ENCODE results near the gene SETD1A.
A peak's percentile ranks its signal among the peaks of the same experiment; 100 is the strongest.

The SETD1A gene

GRCh38 chr16:30958175-30959079 is 873 bp downstream of the SETD1A start:
- Histone ChIP-seq H3K27me3 (ENCODE audit: low read depth, low read length) (no peaks in the 10 kb centered on the region), H3K4me3 (ENCODE audit: low read depth in 1 of 2, low read length in 2 of 2) (peak overlapping the region; percentile 64 to 70), H3K4me1 (ENCODE audit: control insufficient read depth in 1 of 2, insufficient read depth in 2 of 2, low read length in 2 of 2) (peaks cover 0 to 35% of the 10 kb centered on the region in 2 donors), H3K9me3 (ENCODE audit: control insufficient read depth in 1 of 2, low read length in 2 of 2) (no peaks in the 10 kb centered on the region), H3K36me3 (ENCODE audit: control insufficient read depth in 1 of 2, insufficient read depth in 2 of 2, low read length in 2 of 2) (peaks cover 30 to 43% of the 10 kb centered on the region in 2 donors), H3K27ac (ENCODE audit: low read length) (no peak overlapping the region)

- Histone ChIP-seq H3K36me3 (ENCODE audit: control insufficient read depth in 1 of 2, insufficient read depth in 2 of 2, low read length in 2 of 2) (peaks cover 45 to 73% of the 10 kb centered on the region in 2 donors), H3K4me3 (ENCODE audit: low read depth in 1 of 2, low read length in 2 of 2) (no peak overlapping the region), H3K4me1 (ENCODE audit: control insufficient read depth in 1 of 2, insufficient read depth in 2 of 2, low read length in 2 of 2) (peaks cover 0 to 24% of the 10 kb centered on the region in 2 donors), H3K9me3 (ENCODE audit: control insufficient read depth in 1 of 2, low read length in 2 of 2) (no peaks in the 10 kb centered on the region), H3K27ac (ENCODE audit: low read length) (no peak overlapping the region), H3K27me3 (ENCODE audit: low read depth, low read length) (no peaks in the 10 kb centered on the region)
These were observed 3.8 kb downstream of the SETD1A start for GRCh38 chr16:30961384-30961783.

- Histone ChIP-seq H3K36me3 (ENCODE audit: control insufficient read depth in 1 of 2, insufficient read depth in 2 of 2, low read length in 2 of 2) (peaks cover 54 to 89% of the 10 kb centered on the region in 2 donors), H3K4me3 (ENCODE audit: low read depth in 1 of 2, low read length in 2 of 2) (no peak overlapping the region), H3K4me1 (ENCODE audit: control insufficient read depth in 1 of 2, insufficient read depth in 2 of 2, low read length in 2 of 2) (peaks cover 0 to 12% of the 10 kb centered on the region in 2 donors), H3K27ac (ENCODE audit: low read length) (no peak overlapping the region), H3K9me3 (ENCODE audit: control insufficient read depth in 1 of 2, low read length in 2 of 2) (no peaks in the 10 kb centered on the region), H3K27me3 (ENCODE audit: low read depth, low read length) (no peaks in the 10 kb centered on the region)
These were observed 6.5 kb downstream of the SETD1A start for GRCh38 chr16:30963925-30964511.

GRCh38 chr16:30964574-30965226 is 7.1 kb downstream of the SETD1A start:
- H3K27ac ChIP-seq (ENCODE audit: low read length), result no peak overlapping the region
- no peaks in the 10 kb centered on the region for H3K9me3 ChIP-seq (ENCODE audit: control insufficient read depth in 1 of 2, low read length in 2 of 2)
- no peaks in the 10 kb centered on the region for H3K27me3 ChIP-seq (ENCODE audit: low read depth, low read length)
- H3K4me1 ChIP-seq (ENCODE audit: control insufficient read depth in 1 of 2, insufficient read depth in 2 of 2, low read length in 2 of 2), result peaks cover 0 to 5% of the 10 kb centered on the region in 2 donors
- no peak overlapping the region for H3K4me3 ChIP-seq (ENCODE audit: low read depth in 1 of 2, low read length in 2 of 2)
- H3K36me3 ChIP-seq (ENCODE audit: control insufficient read depth in 1 of 2, insufficient read depth in 2 of 2, low read length in 2 of 2), result peaks cover 59 to 89% of the 10 kb centered on the region in 2 donors

DNA sequence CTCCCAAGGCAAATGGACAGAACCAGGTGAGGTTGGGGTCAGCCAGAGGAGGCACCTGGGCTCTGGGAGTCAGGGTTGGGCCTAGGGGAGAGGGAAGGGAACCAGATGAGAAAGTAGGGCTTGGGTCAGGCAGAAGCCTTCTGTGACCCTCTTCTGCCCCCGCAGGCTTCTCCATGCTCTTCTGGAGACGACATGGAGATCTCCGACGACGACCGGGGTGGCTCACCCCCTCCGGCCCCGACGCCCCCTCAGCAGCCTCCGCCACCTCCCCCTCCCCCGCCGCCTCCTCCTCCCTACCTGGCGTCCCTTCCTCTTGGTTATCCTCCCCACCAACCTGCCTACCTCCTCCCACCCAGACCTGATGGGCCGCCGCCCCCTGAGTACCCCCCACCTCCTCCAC is 7.9 kb downstream of the SETD1A start:
- no peaks in the 10 kb centered on the region for H3K9me3 ChIP-seq (ENCODE audit: control insufficient read depth in 1 of 2, low read length in 2 of 2)
- H3K4me1 ChIP-seq (ENCODE audit: control insufficient read depth in 1 of 2, insufficient read depth in 2 of 2, low read length in 2 of 2), result no peaks in the 10 kb centered on the region
- no peak overlapping the region for H3K4me3 ChIP-seq (ENCODE audit: low read depth in 1 of 2, low read length in 2 of 2)
- H3K36me3 ChIP-seq (ENCODE audit: control insufficient read depth in 1 of 2, insufficient read depth in 2 of 2, low read length in 2 of 2), result peaks cover 54 to 88% of the 10 kb centered on the region in 2 donors
- no peak overlapping the region for H3K27ac ChIP-seq (ENCODE audit: low read length)
- no peaks in the 10 kb centered on the region for H3K27me3 ChIP-seq (ENCODE audit: low read depth, low read length)

- Histone ChIP-seq H3K36me3 (ENCODE audit: control insufficient read depth in 1 of 2, insufficient read depth in 2 of 2, low read length in 2 of 2) (peaks cover 54 to 90% of the 10 kb centered on the region in 2 donors), H3K4me3 (ENCODE audit: low read depth in 1 of 2, low read length in 2 of 2) (no peak overlapping the region), H3K27ac (ENCODE audit: low read length) (no peak overlapping the region), H3K4me1 (ENCODE audit: control insufficient read depth in 1 of 2, insufficient read depth in 2 of 2, low read length in 2 of 2) (no peaks in the 10 kb centered on the region), H3K27me3 (ENCODE audit: low read depth, low read length) (no peaks in the 10 kb centered on the region), H3K9me3 (ENCODE audit: control insufficient read depth in 1 of 2, low read length in 2 of 2) (no peaks in the 10 kb centered on the region)
These were observed 8.6 kb downstream of the SETD1A start for GRCh38 chr16:30966033-30966619.

DNA sequence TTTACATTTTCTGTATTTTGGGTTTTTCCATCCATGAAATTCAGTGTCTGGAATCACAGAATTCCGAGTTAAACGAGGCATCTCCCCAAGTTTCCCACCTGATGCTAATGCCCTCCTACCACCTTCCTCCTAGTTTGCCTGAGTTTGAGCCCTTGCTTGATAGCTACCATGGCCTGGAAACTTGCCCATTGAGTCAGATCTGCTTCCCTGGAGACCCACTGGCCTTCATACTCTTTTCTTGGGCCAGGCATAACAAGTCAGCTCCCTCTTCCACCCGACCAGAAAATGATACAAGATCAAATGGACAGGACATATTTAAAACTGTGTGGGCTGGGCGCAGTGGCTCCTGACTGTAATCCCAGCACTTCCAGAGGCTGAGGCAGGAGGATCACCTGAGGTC is 10.2 kb downstream of the SETD1A start:
- Histone ChIP-seq H3K9me3 (ENCODE audit: control insufficient read depth in 1 of 2, low read length in 2 of 2) (no peaks in the 10 kb centered on the region), H3K27ac (ENCODE audit: low read length) (no peak overlapping the region), H3K4me3 (ENCODE audit: low read depth in 1 of 2, low read length in 2 of 2) (no peak overlapping the region), H3K27me3 (ENCODE audit: low read depth, low read length) (no peaks in the 10 kb centered on the region), H3K36me3 (ENCODE audit: control insufficient read depth in 1 of 2, insufficient read depth in 2 of 2, low read length in 2 of 2) (peaks cover 55 to 91% of the 10 kb centered on the region in 2 donors), H3K4me1 (ENCODE audit: control insufficient read depth in 1 of 2, insufficient read depth in 2 of 2, low read length in 2 of 2) (no peaks in the 10 kb centered on the region)

DNA sequence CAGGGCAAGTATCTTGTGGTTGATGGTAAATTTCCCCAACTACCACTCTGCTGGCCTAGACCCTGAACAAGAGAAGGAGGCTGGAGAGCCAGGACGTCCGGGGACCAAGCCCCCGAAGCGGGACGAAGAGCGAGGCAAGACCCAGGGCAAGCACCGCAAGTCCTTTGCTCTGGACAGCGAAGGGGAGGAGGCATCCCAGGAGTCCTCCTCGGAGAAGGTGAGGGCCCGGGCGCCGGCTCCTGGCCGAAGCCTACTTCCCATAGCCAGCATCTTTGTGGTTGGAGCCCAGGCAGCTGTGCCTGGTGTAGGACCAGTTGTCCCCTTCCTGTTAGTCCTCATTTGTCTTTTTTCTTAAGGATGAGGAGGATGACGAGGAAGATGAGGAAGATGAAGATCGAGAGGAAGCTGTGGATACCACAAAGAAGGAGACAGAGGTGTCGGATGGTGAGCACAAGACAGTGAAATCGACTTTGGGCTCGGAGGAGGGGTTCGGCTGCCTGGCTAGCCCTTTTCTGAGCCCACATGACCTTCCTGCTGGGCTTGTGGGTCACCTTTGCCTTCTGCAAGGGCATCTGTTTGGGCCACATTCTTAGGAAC is 11.8 kb downstream of the SETD1A start:
- Histone ChIP-seq H3K9me3 (ENCODE audit: control insufficient read depth in 1 of 2, low read length in 2 of 2) (no peaks in the 10 kb centered on the region), H3K27ac (ENCODE audit: low read length) (no peak overlapping the region), H3K27me3 (ENCODE audit: low read depth, low read length) (no peaks in the 10 kb centered on the region), H3K4me3 (ENCODE audit: low read depth in 1 of 2, low read length in 2 of 2) (no peak overlapping the region), H3K4me1 (ENCODE audit: control insufficient read depth in 1 of 2, insufficient read depth in 2 of 2, low read length in 2 of 2) (no peaks in the 10 kb centered on the region), H3K36me3 (ENCODE audit: control insufficient read depth in 1 of 2, insufficient read depth in 2 of 2, low read length in 2 of 2) (peaks cover 55 to 91% of the 10 kb centered on the region in 2 donors)

- no peak overlapping the region for H3K27ac ChIP-seq (ENCODE audit: low read length)
- no peaks in the 10 kb centered on the region for H3K27me3 ChIP-seq (ENCODE audit: low read depth, low read length)
- H3K36me3 ChIP-seq (ENCODE audit: control insufficient read depth in 1 of 2, insufficient read depth in 2 of 2, low read length in 2 of 2), result peaks cover 52 to 91% of the 10 kb centered on the region in 2 donors
- no peak overlapping the region for H3K4me3 ChIP-seq (ENCODE audit: low read depth in 1 of 2, low read length in 2 of 2)
- H3K4me1 ChIP-seq (ENCODE audit: control insufficient read depth in 1 of 2, insufficient read depth in 2 of 2, low read length in 2 of 2), result no peaks in the 10 kb centered on the region
- H3K9me3 ChIP-seq (ENCODE audit: control insufficient read depth in 1 of 2, low read length in 2 of 2), result no peaks in the 10 kb centered on the region
These were observed 13.7 kb downstream of the SETD1A start for GRCh38 chr16:30971298-30971697.

- H3K27ac ChIP-seq (ENCODE audit: low read length), result no peak overlapping the region
- no peaks in the 10 kb centered on the region for H3K9me3 ChIP-seq (ENCODE audit: control insufficient read depth in 1 of 2, low read length in 2 of 2)
- H3K27me3 ChIP-seq (ENCODE audit: low read depth, low read length), result no peaks in the 10 kb centered on the region
- H3K36me3 ChIP-seq (ENCODE audit: control insufficient read depth in 1 of 2, insufficient read depth in 2 of 2, low read length in 2 of 2), result peaks cover 50 to 90% of the 10 kb centered on the region in 2 donors
- H3K4me3 ChIP-seq (ENCODE audit: low read depth in 1 of 2, low read length in 2 of 2), result no peak overlapping the region
- H3K4me1 ChIP-seq (ENCODE audit: control insufficient read depth in 1 of 2, insufficient read depth in 2 of 2, low read length in 2 of 2), result no peaks in the 10 kb centered on the region
These were observed 15.3 kb downstream of the SETD1A start for GRCh38 chr16:30972872-30973271.

DNA sequence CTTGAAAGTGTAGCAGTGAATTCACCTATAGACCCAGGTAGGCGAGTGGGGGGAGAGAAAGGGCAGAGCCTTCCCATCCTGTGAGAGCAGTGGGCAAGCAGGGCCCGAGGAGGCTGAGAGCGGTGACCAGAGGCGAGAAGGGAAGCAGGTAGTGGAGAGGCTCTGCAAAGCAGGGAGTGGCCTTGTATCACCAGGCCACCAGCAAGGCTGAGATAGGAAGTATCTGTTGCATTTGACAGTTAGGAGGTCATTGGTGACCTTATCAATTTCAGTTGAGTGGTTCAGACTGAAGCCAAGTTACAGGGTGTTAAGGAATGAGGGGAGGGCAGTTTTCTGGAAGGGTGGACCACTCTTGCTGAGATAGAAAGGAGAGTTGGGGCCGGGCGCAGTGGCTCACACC is 16.8 kb downstream of the SETD1A start:
- no peaks in the 10 kb centered on the region for H3K4me1 ChIP-seq (ENCODE audit: control insufficient read depth in 1 of 2, insufficient read depth in 2 of 2, low read length in 2 of 2)
- H3K9me3 ChIP-seq (ENCODE audit: control insufficient read depth in 1 of 2, low read length in 2 of 2), result no peaks in the 10 kb centered on the region
- H3K27me3 ChIP-seq (ENCODE audit: low read depth, low read length), result no peaks in the 10 kb centered on the region
- peaks cover 50 to 93% of the 10 kb centered on the region in 2 donors for H3K36me3 ChIP-seq (ENCODE audit: control insufficient read depth in 1 of 2, insufficient read depth in 2 of 2, low read length in 2 of 2)
- no peak overlapping the region for H3K27ac ChIP-seq (ENCODE audit: low read length)
- no peak overlapping the region for H3K4me3 ChIP-seq (ENCODE audit: low read depth in 1 of 2, low read length in 2 of 2)

Measured in muscle layer of duodenum (tissue), 2 donors.